ENCODE measurements around the gene GRB10.

Gene GRB10

DNA sequence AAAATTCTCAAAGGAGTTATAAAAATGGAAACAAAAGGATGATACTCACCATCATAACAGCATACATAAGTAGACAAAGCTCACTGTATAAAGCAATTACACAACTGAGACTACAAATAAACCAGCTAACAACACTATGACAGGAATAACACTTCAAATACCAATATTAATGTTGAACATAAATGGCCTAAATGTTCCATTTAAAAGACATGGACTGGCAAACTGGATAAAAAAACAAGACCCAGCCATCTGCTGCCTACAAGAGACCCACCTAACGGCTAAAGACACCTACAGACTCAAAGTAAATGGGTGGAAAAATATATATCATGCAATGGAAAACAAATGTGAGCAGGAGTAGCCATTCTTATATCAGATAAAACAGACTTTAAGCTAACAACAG, 148.3 kb downstream of the GRB10 start:
- H3K9me3 Mint-ChIP-seq, result peaks cover 42% of the 10 kb centered on the region
- peaks cover 3% of the 10 kb centered on the region for H3K27me3 Mint-ChIP-seq (ENCODE audit: low read depth)
- TF ChIP-seq, protein P1, sequence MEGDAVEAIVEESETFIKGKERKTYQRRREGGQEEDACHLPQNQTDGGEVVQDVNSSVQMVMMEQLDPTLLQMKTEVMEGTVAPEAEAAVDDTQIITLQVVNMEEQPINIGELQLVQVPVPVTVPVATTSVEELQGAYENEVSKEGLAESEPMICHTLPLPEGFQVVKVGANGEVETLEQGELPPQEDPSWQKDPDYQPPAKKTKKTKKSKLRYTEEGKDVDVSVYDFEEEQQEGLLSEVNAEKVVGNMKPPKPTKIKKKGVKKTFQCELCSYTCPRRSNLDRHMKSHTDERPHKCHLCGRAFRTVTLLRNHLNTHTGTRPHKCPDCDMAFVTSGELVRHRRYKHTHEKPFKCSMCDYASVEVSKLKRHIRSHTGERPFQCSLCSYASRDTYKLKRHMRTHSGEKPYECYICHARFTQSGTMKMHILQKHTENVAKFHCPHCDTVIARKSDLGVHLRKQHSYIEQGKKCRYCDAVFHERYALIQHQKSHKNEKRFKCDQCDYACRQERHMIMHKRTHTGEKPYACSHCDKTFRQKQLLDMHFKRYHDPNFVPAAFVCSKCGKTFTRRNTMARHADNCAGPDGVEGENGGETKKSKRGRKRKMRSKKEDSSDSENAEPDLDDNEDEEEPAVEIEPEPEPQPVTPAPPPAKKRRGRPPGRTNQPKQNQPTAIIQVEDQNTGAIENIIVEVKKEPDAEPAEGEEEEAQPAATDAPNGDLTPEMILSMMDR (IDR thresholded peaks at IDR 0.05; ENCODE audit: unreplicated experiment in 3 of 3), result no peak
- peaks cover 4% of the 10 kb centered on the region for H3K4me1 Mint-ChIP-seq
- H3K36me3 Mint-ChIP-seq (ENCODE audit: low read depth), result peaks cover 50% of the 10 kb centered on the region
- no peak overlapping the region for H3K27ac Mint-ChIP-seq
- H3K4me3 Mint-ChIP-seq, result no peak overlapping the region

DNA sequence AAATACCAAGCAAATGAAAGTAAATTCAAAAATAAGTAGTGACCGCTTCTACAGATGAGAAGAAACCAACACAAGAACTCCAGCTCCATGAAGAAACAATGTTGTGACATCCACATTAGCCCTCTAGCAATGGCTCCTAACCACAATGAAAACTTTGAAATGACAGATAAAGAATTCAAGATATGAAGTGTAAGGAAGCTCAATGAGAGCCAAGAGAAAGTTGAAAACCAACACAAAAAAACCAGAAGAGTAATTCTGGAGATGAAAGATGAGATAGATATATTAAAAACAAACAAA, 149.3 kb downstream of the GRB10 start:
- Mint-ChIP-seq H3K4me3 (no peak overlapping the region), H3K4me1 (peaks cover 11% of the 10 kb centered on the region), H3K27me3 (ENCODE audit: low read depth) (peaks cover 3% of the 10 kb centered on the region), H3K27ac (no peak overlapping the region), H3K9me3 (peaks cover 42% of the 10 kb centered on the region), H3K36me3 (ENCODE audit: low read depth) (peaks cover 45% of the 10 kb centered on the region)
- TF ChIP-seq, protein P1 (IDR thresholded peaks at IDR 0.05; ENCODE audit: unreplicated experiment in 3 of 3), result no peak

DNA sequence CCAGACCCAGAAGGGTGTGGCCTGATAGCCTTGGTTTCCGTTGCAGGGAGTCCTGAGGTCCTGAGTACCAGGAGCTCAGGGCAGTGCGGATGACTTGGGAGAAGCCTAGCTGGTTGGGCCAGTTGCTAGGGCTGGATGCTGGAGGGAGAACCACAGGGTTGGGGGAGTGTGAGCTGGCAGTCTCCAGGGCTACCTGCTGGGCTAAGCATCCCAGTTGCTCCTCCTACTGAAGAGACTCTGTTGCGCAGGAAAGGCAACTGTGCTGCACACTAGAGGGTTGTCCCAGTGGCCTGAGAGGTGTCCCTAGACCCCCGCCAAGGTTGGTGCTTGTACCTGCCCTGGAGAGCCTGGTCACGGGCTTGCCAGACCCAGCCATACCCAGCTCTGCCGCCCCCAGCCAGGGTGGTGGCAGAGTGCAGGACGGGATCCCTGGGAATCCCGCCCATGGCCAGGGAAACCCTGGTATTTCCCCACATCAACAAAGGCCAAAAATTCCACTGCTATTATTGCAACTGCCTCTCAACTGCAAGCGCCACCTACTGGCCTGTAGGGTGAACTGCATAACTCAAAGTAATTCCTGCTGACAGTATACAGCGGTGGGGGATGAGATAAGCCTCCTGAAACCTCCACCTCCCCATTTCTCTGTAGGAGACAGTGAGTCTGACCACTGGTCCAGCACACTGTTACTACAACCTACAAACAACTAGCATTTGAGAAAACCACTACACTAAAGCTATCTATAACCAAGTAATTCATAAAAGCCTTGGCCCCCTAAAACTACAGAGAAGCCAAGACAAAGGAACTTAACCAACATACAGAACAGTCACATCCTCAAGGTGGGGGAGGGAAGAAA, 149.9 kb downstream of the GRB10 start:
- Mint-ChIP-seq H3K4me1 (peaks cover 16% of the 10 kb centered on the region), H3K27ac (no peak overlapping the region), H3K27me3 (ENCODE audit: low read depth) (peaks cover 3% of the 10 kb centered on the region), H3K9me3 (peaks cover 36% of the 10 kb centered on the region), H3K4me3 (no peak overlapping the region), H3K36me3 (ENCODE audit: low read depth) (peaks cover 40% of the 10 kb centered on the region)
- TF ChIP-seq, protein P1 (IDR thresholded peaks at IDR 0.05; ENCODE audit: unreplicated experiment in 3 of 3), result peak; percentile 42 to 64 (median 55)

DNA sequence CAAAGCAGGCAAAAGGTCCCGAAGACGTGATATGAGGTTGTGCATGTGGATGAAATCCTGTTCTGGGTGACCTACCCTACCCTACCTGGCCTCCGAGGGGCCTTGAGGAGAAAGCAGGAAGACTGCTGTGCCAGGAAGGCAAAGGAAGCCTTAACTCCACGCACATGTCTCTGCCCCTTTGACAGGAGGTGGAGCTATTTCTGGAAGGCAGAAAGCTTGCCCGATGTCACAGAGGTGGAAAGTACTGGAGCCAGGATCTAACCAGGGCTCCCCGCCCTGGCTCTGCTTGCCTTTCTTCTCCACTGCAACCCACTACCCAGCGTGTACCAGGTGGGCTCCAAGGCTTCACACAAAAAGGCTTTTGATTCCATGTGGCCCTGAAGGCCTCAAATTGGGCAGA, 151.1 kb downstream of the GRB10 start:
- Mint-ChIP-seq H3K9me3 (peaks cover 28% of the 10 kb centered on the region), H3K4me1 (peaks cover 16% of the 10 kb centered on the region), H3K27me3 (ENCODE audit: low read depth) (peaks cover 3% of the 10 kb centered on the region), H3K4me3 (no peak overlapping the region), H3K36me3 (ENCODE audit: low read depth) (peaks cover 31% of the 10 kb centered on the region), H3K27ac (no peak overlapping the region)
- TF ChIP-seq, protein P1 (IDR thresholded peaks at IDR 0.05; ENCODE audit: unreplicated experiment in 3 of 3), result no peak

DNA sequence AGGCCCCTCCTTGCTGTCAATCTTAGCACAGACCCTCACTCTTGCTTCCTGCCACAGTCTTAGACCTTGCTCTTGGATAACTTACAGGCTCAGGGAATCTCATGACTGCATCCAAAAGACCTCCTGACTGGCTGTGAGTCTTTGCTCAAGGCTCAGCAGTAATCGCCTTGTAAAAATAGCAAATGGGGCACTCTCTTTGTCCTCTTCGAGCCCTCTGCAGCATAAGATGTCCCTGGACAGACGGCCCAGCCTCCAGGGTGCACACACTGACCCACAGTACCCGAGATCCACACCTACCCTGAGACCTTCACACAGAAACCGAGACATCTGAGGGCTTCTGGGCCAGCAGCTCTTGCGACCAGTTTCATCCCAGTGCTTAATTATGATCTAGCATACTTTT, 151.6 kb downstream of the GRB10 start:
- Mint-ChIP-seq H3K27me3 (ENCODE audit: low read depth) (peaks cover 3% of the 10 kb centered on the region), H3K36me3 (ENCODE audit: low read depth) (peaks cover 26% of the 10 kb centered on the region), H3K4me1 (peaks cover 16% of the 10 kb centered on the region), H3K9me3 (peaks cover 22% of the 10 kb centered on the region), H3K27ac (no peak overlapping the region), H3K4me3 (no peak overlapping the region)
- TF ChIP-seq, protein P1 (IDR thresholded peaks at IDR 0.05; ENCODE audit: unreplicated experiment in 3 of 3), result no peak

All from nephron (organoid).